GM12878 (cell line): ENCODE measurements around the gene STPG1. TPM values are rescaled to one million over a fixed set of nuclear protein-coding genes. Genes with fewer than 3 reads are reported as not detected.

ENCODE experiments used
- ATAC-seq: fragments of 200-7000 bp; cut with Tn5 transposase; 3 replicates; pipeline ENCODE4 v1.9.1; 2020; ENCODE audit warnings: mild to moderate bottlenecking, moderate library complexity
- BruUV-seq: library from RNA; stranded (reverse); fragments of 400-500 nt; replicated peaks from 2 replicates; lab custom pipeline; 2021; lab: Mats Ljungman, UMichigan
- CTCF ChIA-PET: fragments of 300-600 bp; sonication (Branson Sonifier 250); formaldehyde crosslinking; extraction: SDS; loops from one replicate; lab custom pipeline; 2021; ENCODE audit warnings: inconsistent platforms; lab: Yijun Ruan, JAX
- POLR2A ChIA-PET: fragments of 350-600 bp; formaldehyde crosslinking; extraction: SDS; loops from one replicate; lab custom pipeline; 2021; ENCODE audit warnings: inconsistent platforms; lab: Charles Lee
- RAD21 ChIA-PET: fragments of 300-600 bp; sonication (Branson Sonifier 250); formaldehyde crosslinking; loops from one replicate; lab custom pipeline; 2023; ENCODE audit warnings: antibody characterized with exemption; ENCODE audit not compliant: unreplicated experiment; lab: Charles Lee
- SMC1A ChIA-PET: fragments of 300-600 bp; sonication (Branson Sonifier 250); formaldehyde crosslinking; loops from one replicate; lab custom pipeline; 2023; ENCODE audit not compliant: unreplicated experiment, uncharacterized antibody; lab: Charles Lee
- DNase-seq: peaks from one replicate; pipeline ENCODE4 v3.0.0-alpha.2; 2011; ENCODE audit warnings: low read depth, low spot score
- FAIRE-seq: peaks from 3 replicates; lab custom pipeline; 2011; peaks lifted over from hg19 to GRCh38; lab: Jason Lieb, UNC
- H2AFZ ChIP-seq: 2 replicates; pipeline ENCODE4 v1.6.0; 2011; ENCODE audit warnings: low read depth, low read length, control low read depth; ENCODE audit not compliant: control insufficient read depth
- H3K27ac ChIP-seq: 2 replicates; pipeline ENCODE4 v1.5.1; 2011; ENCODE audit warnings: control low read depth; ENCODE audit not compliant: control insufficient read depth, insufficient read depth
- H3K27me3 ChIP-seq, 2 experiments: replicated peaks in 1 of 2; 2 replicates each; pipeline versions ENCODE4 v1.6.0 to v1.6.1; 2011; ENCODE audit warnings: low read length in 1 of 2; ENCODE audit not compliant: control insufficient read depth in 2 of 2, insufficient read depth in 2 of 2
- H3K36me3 ChIP-seq, 2 experiments: 2 replicates each; pipeline ENCODE4 v1.5.1; 2011; ENCODE audit warnings: low read length in 1 of 2; ENCODE audit not compliant: control insufficient read depth in 2 of 2, insufficient read depth in 2 of 2
- H3K4me1 ChIP-seq: 2 replicates; pipeline ENCODE4 v1.6.1; 2011; ENCODE audit warnings: mild to moderate bottlenecking, low read length, moderate library complexity, mixed read lengths; ENCODE audit not compliant: control insufficient read depth, insufficient read depth
- H3K4me2 ChIP-seq: 2 replicates; pipeline ENCODE4 v1.6.0; 2011; ENCODE audit warnings: control low read depth; ENCODE audit not compliant: control insufficient read depth, insufficient read depth
- H3K4me3 ChIP-seq: fragments of 200-600 bp; sonication (generic); 2 replicates; pipeline ENCODE4 v1.5.1; 2016
- H3K79me2 ChIP-seq: 2 replicates; pipeline ENCODE4 v1.6.0; 2011; ENCODE audit warnings: low read length; ENCODE audit not compliant: control insufficient read depth, insufficient read depth
- H3K9ac ChIP-seq: 2 replicates; pipeline ENCODE4 v1.8.0; 2011; ENCODE audit warnings: low read length, control low read depth, mixed read lengths; ENCODE audit not compliant: control insufficient read depth, insufficient read depth
- H3K9me3 ChIP-seq: replicated peaks from 3 replicates; pipeline ENCODE4 v1.5.1; 2011; ENCODE audit warnings: mild to moderate bottlenecking, low read length; ENCODE audit not compliant: control insufficient read depth, insufficient read depth
- H4K20me1 ChIP-seq: 2 replicates; pipeline ENCODE4 v1.6.0; 2011; ENCODE audit not compliant: control insufficient read depth, insufficient read depth
- BACH1 ChIP-seq: fragments of 450-650 bp; IDR thresholded peaks from 2 replicates; pipeline ENCODE4 v1.6.1; 2017; ENCODE audit warnings: mild to moderate bottlenecking, borderline replicate concordance
- CHD4 ChIP-seq: fragments of 200-600 bp; sonication (generic); IDR thresholded peaks from 2 replicates; pipeline ENCODE4 v1.6.1; 2016; ENCODE audit warnings: mild to moderate bottlenecking
- EED ChIP-seq: sonication (generic); IDR thresholded peaks from 2 replicates; pipeline ENCODE4 v1.6.1; 2016; ENCODE audit warnings: antibody characterized with exemption, low read depth
- FOXK2 ChIP-seq: fragments of 450-650 bp; IDR thresholded peaks from 2 replicates; pipeline ENCODE4 v1.6.1; 2017; ENCODE audit warnings: mild to moderate bottlenecking, moderate library complexity
- FOXM1 ChIP-seq: IDR thresholded peaks from 2 replicates; pipeline ENCODE4 v1.6.1; 2012; ENCODE audit warnings: low read depth, mild to moderate bottlenecking, inconsistent platforms, low read length, moderate library complexity
- HDGF ChIP-seq: fragments of 450-650 bp; IDR thresholded peaks from 2 replicates; pipeline ENCODE4 v1.6.1; 2016; ENCODE audit warnings: antibody characterized with exemption
- IKZF1 ChIP-seq: fragments of 450-650 bp; conservative IDR thresholded peaks from 2 replicates; pipeline ENCODE4 v1.6.1; 2017; ENCODE audit warnings: antibody characterized with exemption, mild to moderate bottlenecking
- IKZF2 ChIP-seq, 2 experiments: fragments of 450-650 bp; IDR thresholded peaks; 2 replicates each; pipeline ENCODE4 v1.6.1; 2017; ENCODE audit warnings: mild to moderate bottlenecking in 2 of 2, moderate library complexity in 2 of 2
- IRF4 ChIP-seq: IDR thresholded peaks from 2 replicates; pipeline ENCODE4 v1.6.1; 2011; ENCODE audit warnings: low read depth, low read length
- JUNB ChIP-seq: IDR thresholded peaks from 2 replicates; pipeline ENCODE4 v1.6.1; 2016; ENCODE audit warnings: antibody characterized with exemption, mild to moderate bottlenecking
- JUND ChIP-seq: IDR thresholded peaks from 2 replicates; pipeline ENCODE4 v1.6.1; 2012; ENCODE audit warnings: low read depth, mild to moderate bottlenecking, low read length, improper control_type of control experiment, moderate library complexity
- MTA3 ChIP-seq: IDR thresholded peaks from 2 replicates; pipeline ENCODE4 v1.6.1; 2012; ENCODE audit warnings: low read length, inconsistent platforms, borderline replicate concordance
- NFIC ChIP-seq: IDR thresholded peaks from 2 replicates; pipeline ENCODE4 v1.6.1; 2012; ENCODE audit warnings: low read depth, mild to moderate bottlenecking, inconsistent platforms, low read length, moderate library complexity
- NR2F1 ChIP-seq: fragments of 450-650 bp; conservative IDR thresholded peaks from 2 replicates; pipeline ENCODE4 v1.6.1; 2017; ENCODE audit warnings: mild to moderate bottlenecking
- PBX3 ChIP-seq: IDR thresholded peaks from 2 replicates; pipeline ENCODE4 v1.6.1; 2011; ENCODE audit warnings: mild to moderate bottlenecking, low read depth, low read length, moderate library complexity; ENCODE audit not compliant: insufficient replicate concordance
- RELB ChIP-seq: fragments of 450-650 bp; IDR thresholded peaks from 2 replicates; pipeline ENCODE4 v1.6.1; 2017; ENCODE audit warnings: low read depth, mild to moderate bottlenecking, moderate library complexity
- RUNX3 ChIP-seq: IDR thresholded peaks from 2 replicates; pipeline ENCODE4 v1.6.1; 2012; ENCODE audit warnings: low read length, inconsistent platforms
- ZNF384 ChIP-seq: IDR thresholded peaks from 2 replicates; pipeline ENCODE4 v1.6.1; 2012; ENCODE audit warnings: low read depth, mild to moderate bottlenecking, low read length, improper control_type of control experiment, borderline replicate concordance
- ZNF687 ChIP-seq: fragments of 450-650 bp; IDR thresholded peaks from 2 replicates; pipeline ENCODE4 v1.6.1; 2017; ENCODE audit warnings: mild to moderate bottlenecking, moderate library complexity
- WGBS: methylation state at CpG from one replicate; pipeline ENCODE4 v1.1.6; 2016; ENCODE audit warnings: low lambda C conversion rate; ENCODE audit not compliant: insufficient replicate concordance, insufficient coverage; ENCODE audit errors: missing lambda C conversion rate; 5-methylcytosine and 5-hydroxymethylcytosine counted together
- in situ Hi-C: fragments of 300-500 bp; cut with MboI; formaldehyde crosslinking; loops from 9 replicates; pipeline ENCODE4 v1.14.3; 2018; ENCODE audit warnings: mixed read lengths
- intact Hi-C: fragments of 100-400 bp; cut with micrococcal nuclease; formaldehyde crosslinking; loops from one replicate; pipeline ENCODE4 v1.14.2; 2022; ENCODE audit not compliant: unreplicated experiment
- polyA plus RNA-seq, 11 experiments: library from polyadenylated mRNA; depleted of rRNA in 4 of 11; unstranded in 6 of 11; stranded (reverse) in 5 of 11; fragments of >200 nt; fragmentation: Nextera tagmentation in 4 of 11; fragmentation: Illumina TruSeq in 1 of 11; extraction: Ambion mirVana in 4 of 11; extraction: Trizol in 1 of 11; gene quantifications; 1 replicate in 1 of 11; 2 replicates in 10 of 11; pipeline versions ENCODE4 v1.2.1 to v1.2.3, GENCODE V29; 2011 to 2016; ENCODE audit warnings: inconsistent platforms in 2 of 11, missing spikeins in 2 of 11, low read depth in 1 of 11
- total RNA-seq, 4 experiments: library from RNA; depleted of rRNA in 3 of 4; stranded (reverse); fragments of >200 nt in 3 of 4; fragmentation: Illumina TruSeq in 1 of 4; extraction: Trizol in 1 of 4; gene quantifications; 2 replicates each; pipeline versions ENCODE4 v1.2.1 to v1.2.3, GENCODE V29; 2013 to 2021

STPG1 gene
- total and polyA plus RNA-seq, 10 of the 15 experiments (the other 5 are each of a cell fraction or from before 2014, with no cell fraction given): 0.22 to 2.6 (median 0.73) TPM

GRCh38 chr1:24351247-24351646, 62.3 kb downstream of the STPG1 start:
- ATAC-seq (peak; percentile 80), DNase-seq (peak; percentile 17)

More at GRCh38 chr1:24351247-24351646, 62.3 kb downstream of the STPG1 start:
- H3K9ac ChIP-seq: no peak overlapping the region
- H2AFZ ChIP-seq: no peak overlapping the region; the same call in 1 of the 2 replicates
- no peaks in the 10 kb centered on the region for H3K79me2 ChIP-seq
- H3K4me3 ChIP-seq: no peak overlapping the region
- in situ Hi-C loops (no loop called here), intact Hi-C loops (no loop called here)
- ChIA-PET SMC1A (interaction anchor here (0.6 to 2.5 kb wide), 4 partner anchors 32 to 343 kb away, joined by 3 to 9 read pairs (median 4); partner anchors contain the start of gene GRHL3), POLR2A (interaction anchor here (0.9 kb wide), 1 partner anchor 144 kb away, joined by 3 read pairs; no protein-coding TSS in a partner anchor), RAD21 (interaction anchor here (1.4 to 1.6 kb wide), 2 partner anchors 11 to 152 kb away, joined by 3 to 5 read pairs; no protein-coding TSS in a partner anchor), CTCF (interaction anchor here (1.0 to 1.2 kb wide), 2 partner anchors 39 to 152 kb away, joined by 4 to 6 read pairs; no protein-coding TSS in a partner anchor)
- peaks cover 18% of the 10 kb centered on the region for H3K4me1 ChIP-seq
- H3K27ac ChIP-seq: no peak overlapping the region
- WGBS: 8% methylated on average over 4 of the region's 4 CpGs
- peak; percentile 86 for FAIRE-seq
- no peaks in the 10 kb centered on the region for H3K36me3 ChIP-seq
- no TSS peak for BruUV-seq
- no peaks in the 10 kb centered on the region for H4K20me1 ChIP-seq
- peak overlapping the region; percentile 15 for H3K4me2 ChIP-seq
- H3K9me3 ChIP-seq: no peaks in the 10 kb centered on the region
- H3K27me3 ChIP-seq: no peaks in the 10 kb centered on the region; a peak in 2 of 4 replicates
- TF ChIP-seq ZNF687 (no peak), FOXK2 (no peak), PBX3 (no peak), CHD4 (no peak), IRF4 (peak; percentile 71; the same call in 1 of the 2 replicates), IKZF2 (IDR thresholded peaks at IDR 0.05) (peak; percentile 39 to 51; a peak in 3 of 4 replicates), RELB (peak; percentile 22; the same call in 1 of the 2 replicates), NFIC (no peak; the same call in 1 of the 2 replicates), HDGF (no peak), JUND (peak; percentile 24; the same call in 1 of the 2 replicates), BACH1 (no peak), IKZF1 (peak; percentile 63), EED (peak; percentile 77), ZNF384 (peak; percentile 53; the same call in 1 of the 2 replicates), JUNB (peak; percentile 67), RUNX3 (peak; percentile 52), FOXM1 (peak; percentile 47; the same call in 1 of the 2 replicates), NR2F1 (no peak), MTA3 (peak; percentile 47; the same call in 1 of the 2 replicates)
